Measurements from ENCODE around the gene BEND5. TPM values are rescaled to one million over a fixed set of nuclear protein-coding genes. Genes with fewer than 3 reads are reported as not detected.

Gene BEND5
- total RNA-seq, 1 donor from 2014 or later: not detected

DNA sequence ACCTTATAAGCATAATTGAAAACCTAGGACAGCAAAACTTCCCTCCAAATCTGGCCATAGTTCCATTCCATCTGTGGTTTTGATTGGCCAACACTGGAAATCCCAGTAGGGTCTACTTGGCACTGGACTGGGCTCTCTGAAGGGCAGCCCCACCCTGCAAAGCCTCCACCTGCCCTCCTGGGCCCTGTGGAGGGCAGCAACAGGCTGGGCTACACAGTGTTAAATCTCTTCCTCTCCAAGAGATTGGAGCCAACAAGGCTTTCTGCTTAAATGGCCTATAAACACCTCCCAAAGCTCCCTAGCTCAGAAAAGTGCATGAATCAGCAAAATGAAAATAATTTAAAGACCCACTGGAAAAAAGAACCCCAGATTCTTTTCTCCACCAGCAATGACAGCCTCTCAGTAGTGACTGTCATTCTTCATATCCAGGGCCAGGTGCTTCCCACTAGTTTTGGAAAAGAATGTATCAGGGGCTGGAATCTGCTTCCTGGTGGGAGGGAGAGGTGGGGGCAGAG is 58.5 kb downstream of the BEND5 start:
- Histone ChIP-seq H3K4me3 (ENCODE audit: low read depth, low read length) (no peak overlapping the region), H3K36me3 (ENCODE audit: control insufficient read depth, insufficient read depth, low read length) (no peaks in the 10 kb centered on the region), H3K27me3 (ENCODE audit: control insufficient read depth, insufficient read depth, low read length) (no peaks in the 10 kb centered on the region)
- FAIRE-seq (no peak), DNase-seq (ENCODE audit: low read depth) (no peak)
- no peak for TF ChIP-seq CTCF (IDR thresholded peaks at IDR 0.05; ENCODE audit: insufficient read depth, low read length, severe bottlenecking)

- no peak for FAIRE-seq
- no peak overlapping the region for H3K4me3 ChIP-seq (ENCODE audit: low read depth, low read length)
- no peak for DNase-seq (ENCODE audit: low read depth)
- H3K36me3 ChIP-seq (ENCODE audit: control insufficient read depth, insufficient read depth, low read length): no peaks in the 10 kb centered on the region
- TF ChIP-seq CTCF (IDR thresholded peaks at IDR 0.05; ENCODE audit: insufficient read depth, low read length, severe bottlenecking): no peak
- no peaks in the 10 kb centered on the region for H3K27me3 ChIP-seq (ENCODE audit: control insufficient read depth, insufficient read depth, low read length)
Measured at GRCh38 chr1:48717082-48717481, 59.6 kb downstream of the BEND5 start.

DNA sequence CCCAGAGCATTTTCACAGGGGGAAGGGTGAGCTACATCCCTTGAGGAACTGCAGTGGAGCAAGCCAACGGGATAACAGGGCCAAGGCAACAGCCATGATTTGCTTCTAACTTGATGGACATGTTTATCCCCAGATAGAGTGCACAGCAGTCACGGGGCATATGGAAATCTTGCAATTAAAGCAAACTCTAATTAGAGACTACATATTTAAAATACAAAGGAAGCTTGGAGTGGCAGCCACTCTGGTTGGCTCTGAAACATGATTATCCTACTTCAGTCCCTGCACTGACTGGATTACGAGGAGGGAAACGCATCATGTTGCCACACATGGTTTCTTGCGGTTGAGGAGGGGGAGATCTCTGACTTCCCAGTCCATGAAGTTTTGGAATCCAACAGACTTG is 60.8 kb downstream of the BEND5 start:
- TF ChIP-seq CTCF (IDR thresholded peaks at IDR 0.05; ENCODE audit: insufficient read depth, low read length, severe bottlenecking): no peak
- FAIRE-seq (no peak), DNase-seq (ENCODE audit: low read depth) (no peak)
- H3K36me3 ChIP-seq (ENCODE audit: control insufficient read depth, insufficient read depth, low read length): no peaks in the 10 kb centered on the region
- no peak overlapping the region for H3K4me3 ChIP-seq (ENCODE audit: low read depth, low read length)
- no peaks in the 10 kb centered on the region for H3K27me3 ChIP-seq (ENCODE audit: control insufficient read depth, insufficient read depth, low read length)

GRCh38 chr1:48710915-48711314 is 65.8 kb downstream of the BEND5 start:
- no peak for FAIRE-seq
- Histone ChIP-seq H3K27me3 (ENCODE audit: control insufficient read depth, insufficient read depth, low read length) (no peaks in the 10 kb centered on the region), H3K36me3 (ENCODE audit: control insufficient read depth, insufficient read depth, low read length) (no peaks in the 10 kb centered on the region), H3K4me3 (ENCODE audit: low read depth, low read length) (no peak overlapping the region)
- TF ChIP-seq CTCF (IDR thresholded peaks at IDR 0.05; ENCODE audit: insufficient read depth, low read length, severe bottlenecking): no peak
- no peak for DNase-seq (ENCODE audit: low read depth)

DNA sequence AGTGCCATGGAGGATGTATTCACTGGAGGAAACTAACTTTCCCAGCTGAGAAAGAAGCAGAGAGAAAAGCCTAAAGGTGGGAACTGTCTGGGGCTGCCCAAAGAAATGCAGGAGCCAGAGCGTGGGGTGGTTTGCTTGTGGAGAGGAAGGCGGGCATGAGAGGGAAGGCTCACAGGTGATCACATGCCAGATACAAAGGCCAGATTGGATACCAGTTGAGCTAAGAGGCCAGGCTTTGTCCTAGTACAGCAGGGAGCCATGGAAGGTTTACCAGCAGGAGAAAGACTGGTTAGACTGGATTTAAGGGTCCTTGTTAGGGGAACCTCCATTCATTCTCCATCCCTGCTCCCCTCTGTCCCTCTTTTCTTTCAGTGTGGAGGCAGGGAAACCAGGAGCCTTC is 66.4 kb downstream of the BEND5 start:
- Histone ChIP-seq H3K4me3 (ENCODE audit: low read depth, low read length) (no peak overlapping the region), H3K27me3 (ENCODE audit: control insufficient read depth, insufficient read depth, low read length) (no peaks in the 10 kb centered on the region), H3K36me3 (ENCODE audit: control insufficient read depth, insufficient read depth, low read length) (no peaks in the 10 kb centered on the region)
- no peak for DNase-seq (ENCODE audit: low read depth)
- TF ChIP-seq CTCF (IDR thresholded peaks at IDR 0.05; ENCODE audit: insufficient read depth, low read length, severe bottlenecking): no peak
- no peak for FAIRE-seq

- no peak for TF ChIP-seq CTCF (IDR thresholded peaks at IDR 0.05; ENCODE audit: insufficient read depth, low read length, severe bottlenecking)
- Histone ChIP-seq H3K27me3 (ENCODE audit: control insufficient read depth, insufficient read depth, low read length) (no peaks in the 10 kb centered on the region), H3K4me3 (ENCODE audit: low read depth, low read length) (no peak overlapping the region), H3K36me3 (ENCODE audit: control insufficient read depth, insufficient read depth, low read length) (no peaks in the 10 kb centered on the region)
- DNase-seq (ENCODE audit: low read depth) (no peak), FAIRE-seq (no peak)
Measured at GRCh38 chr1:48704736-48705135, 72.0 kb downstream of the BEND5 start.
